Hepatocyte (in vitro differentiated cells): Measurements from ENCODE around the gene CNTN4.

Experiments used
- CTCF ChIP-seq: fragments of 200-600 bp; sonication (generic); IDR thresholded peaks from 2 replicates; pipeline ENCODE4 v1.5.1; 2016; ENCODE audit warnings: antibody characterized with exemption, mild to moderate bottlenecking; ENCODE audit not compliant: poor library complexity
- EZH2 ChIP-seq: fragments of 200-600 bp; sonication (generic); IDR thresholded peaks from 2 replicates; pipeline ENCODE4 v1.6.1; 2016; ENCODE audit warnings: antibody characterized with exemption, mild to moderate bottlenecking, borderline replicate concordance
- EZH2phosphoT487 ChIP-seq: fragments of 200-600 bp; sonication (generic); IDR thresholded peaks from one replicate; pipeline ENCODE4 v1.6.1; 2018; ENCODE audit warnings: antibody characterized with exemption, mild to moderate bottlenecking, low read depth, moderate library complexity; ENCODE audit not compliant: unreplicated experiment, severe bottlenecking

DNA sequence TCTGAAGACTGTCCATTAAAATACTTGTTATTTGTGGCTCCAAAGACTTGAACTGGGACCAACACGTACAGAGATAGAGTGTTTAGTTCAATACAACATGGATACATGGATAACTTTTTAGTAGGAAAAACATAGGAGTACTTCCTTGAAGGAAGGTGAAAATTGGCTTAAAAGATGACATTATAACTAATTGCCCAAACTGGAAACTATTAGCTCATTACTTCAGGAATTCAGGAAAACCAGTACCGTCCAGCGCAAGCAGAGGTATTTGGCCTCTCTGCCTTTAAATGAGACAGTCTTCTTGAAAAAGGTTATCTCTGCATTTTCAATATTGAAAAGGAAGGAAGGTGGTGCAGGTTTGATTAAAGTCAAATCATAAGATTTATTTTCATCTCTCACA is 777.0 kb downstream of the CNTN4 start:
- TF ChIP-seq CTCF, result no peak
- TF ChIP-seq EZH2phosphoT487, result no peak
- TF ChIP-seq EZH2, result no peak
